Stimulated activated CD8-positive, alpha-beta memory T cell treated with anti-CD3 and anti-CD28 coated beads, Interleukin-15, amount 100 ng/mL, for 1 hour (primary cell): ENCODE data around the gene PLK5.
"Not testable (repeated sequence)": the region's sequence is repeated elsewhere in the genome, so short reads cannot be mapped to it uniquely, and the experiment has no call there.

ENCODE experiments used
- DNase-seq: peaks from one replicate; pipeline ENCODE4 v3.0.0-alpha.2; 2020; ENCODE audit warnings: low read depth

The PLK5 gene

DNA sequence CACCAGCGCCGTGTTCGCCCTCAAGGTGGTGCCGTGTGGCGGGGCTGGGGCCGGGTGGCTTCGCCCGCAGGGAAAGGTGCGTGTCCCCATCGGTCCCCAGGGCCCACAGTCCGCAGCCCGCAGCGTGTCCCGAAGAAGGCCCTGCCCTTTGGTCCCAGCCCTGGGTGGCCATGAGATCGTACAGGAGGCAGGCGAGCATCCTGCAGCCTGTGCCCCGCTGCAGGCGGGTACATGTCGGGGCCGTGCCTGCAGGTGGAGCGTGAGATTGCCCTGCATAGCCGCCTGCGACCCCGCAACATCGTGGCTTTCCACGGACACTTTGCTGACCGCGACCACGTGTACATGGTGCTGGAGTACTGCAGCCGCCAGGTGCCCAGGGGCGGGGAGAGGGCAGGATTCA, 1.5 kb downstream of the PLK5 start:
- DNase-seq = no peak

DNA sequence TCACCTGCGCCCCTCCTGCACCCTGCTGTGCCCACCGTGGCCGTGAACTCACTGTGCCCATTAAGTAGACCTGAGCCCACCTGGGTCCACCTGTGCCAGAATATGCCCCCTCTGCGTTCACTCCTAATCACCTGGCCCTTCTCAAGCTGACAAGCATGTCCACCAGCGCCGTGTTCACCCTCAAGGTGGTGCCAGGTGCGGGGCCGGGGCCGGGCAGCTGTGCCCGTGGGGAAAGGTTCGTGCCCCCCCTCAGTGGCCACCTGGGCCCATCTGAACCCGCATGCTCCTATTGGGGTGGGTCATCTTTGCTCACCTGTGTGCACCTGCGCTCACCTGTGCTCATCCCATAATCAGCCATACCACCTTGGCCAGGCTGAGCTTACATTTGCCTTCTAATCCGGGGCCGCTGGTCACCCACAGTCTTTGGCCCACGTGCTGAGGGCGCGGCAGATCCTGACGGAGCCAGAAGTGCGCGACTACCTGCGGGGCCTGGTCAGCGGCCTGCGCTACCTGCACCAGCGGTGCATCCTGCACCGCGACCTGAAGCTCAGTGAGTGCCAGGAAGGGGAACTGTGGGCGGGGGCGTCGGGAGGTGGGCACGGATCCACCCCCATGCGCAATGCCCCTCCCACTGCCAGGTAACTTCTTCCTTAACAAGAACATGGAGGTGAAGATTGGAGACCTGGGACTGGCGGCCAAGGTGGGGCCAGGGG, 2.3 kb downstream of the PLK5 start:
- no peak for DNase-seq

DNA sequence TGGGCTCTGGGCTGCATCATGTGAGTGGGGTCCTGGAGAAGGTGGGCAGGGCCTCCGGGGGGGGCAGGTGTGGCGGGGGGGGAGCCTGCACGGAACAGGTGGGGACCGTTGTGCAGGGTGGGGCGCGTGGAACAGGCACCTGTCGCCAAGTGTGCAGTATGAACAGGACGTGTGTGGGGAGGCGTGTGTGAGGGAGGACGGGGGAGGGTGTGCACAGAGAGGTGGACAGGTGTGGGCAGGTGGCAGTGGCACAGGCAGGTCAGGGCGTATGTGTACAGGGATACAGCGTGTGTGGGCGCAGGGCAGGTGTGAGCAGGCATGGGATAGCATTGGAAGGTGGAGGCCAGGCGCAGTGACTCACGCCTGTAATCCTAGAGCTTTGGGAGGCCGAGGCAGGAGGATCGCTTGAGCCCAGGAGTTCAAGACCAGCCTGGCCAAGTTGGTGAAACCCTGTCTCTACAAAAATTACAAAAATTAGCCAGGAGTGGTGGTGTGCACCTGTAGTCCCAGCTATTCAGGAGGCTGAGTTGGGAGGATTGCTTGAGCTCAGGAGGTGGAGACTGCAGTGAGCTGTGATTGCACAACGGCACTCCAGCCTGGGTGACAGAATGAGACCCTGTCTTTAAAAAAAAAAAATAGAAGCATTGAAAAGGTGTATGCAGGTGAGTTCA, 3.2 kb downstream of the PLK5 start:
- no peak for DNase-seq

DNA sequence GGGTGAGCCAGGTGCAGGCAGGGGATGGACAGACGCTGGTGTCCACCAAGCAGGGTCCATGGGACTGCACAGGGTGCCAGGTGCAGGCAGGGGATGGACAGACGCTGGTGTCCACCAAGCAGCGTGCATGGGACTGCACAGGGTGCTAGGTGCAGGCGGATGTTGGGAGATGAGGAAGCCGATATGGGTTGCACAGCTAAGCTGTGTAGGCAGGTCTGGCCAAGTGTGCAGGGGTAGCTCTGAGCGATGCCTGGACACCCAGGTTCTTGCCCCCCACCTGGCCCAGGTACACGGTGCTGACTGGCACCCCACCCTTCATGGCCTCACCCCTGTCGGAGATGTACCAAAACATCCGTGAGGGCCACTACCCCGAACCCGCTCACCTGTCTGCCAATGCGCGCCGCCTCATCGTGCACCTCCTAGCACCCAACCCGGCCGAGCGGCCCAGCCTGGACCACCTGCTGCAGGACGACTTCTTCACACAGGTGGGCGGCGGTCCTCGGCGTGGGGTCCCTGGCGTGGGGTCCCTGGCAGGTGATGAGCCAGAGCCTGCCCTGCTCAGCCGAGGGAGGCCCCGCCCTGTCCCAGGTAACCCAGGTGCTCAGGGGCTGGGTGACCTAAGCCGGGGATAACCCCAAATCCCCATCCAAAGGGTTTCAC, 3.9 kb downstream of the PLK5 start:
- no peak for DNase-seq

DNA sequence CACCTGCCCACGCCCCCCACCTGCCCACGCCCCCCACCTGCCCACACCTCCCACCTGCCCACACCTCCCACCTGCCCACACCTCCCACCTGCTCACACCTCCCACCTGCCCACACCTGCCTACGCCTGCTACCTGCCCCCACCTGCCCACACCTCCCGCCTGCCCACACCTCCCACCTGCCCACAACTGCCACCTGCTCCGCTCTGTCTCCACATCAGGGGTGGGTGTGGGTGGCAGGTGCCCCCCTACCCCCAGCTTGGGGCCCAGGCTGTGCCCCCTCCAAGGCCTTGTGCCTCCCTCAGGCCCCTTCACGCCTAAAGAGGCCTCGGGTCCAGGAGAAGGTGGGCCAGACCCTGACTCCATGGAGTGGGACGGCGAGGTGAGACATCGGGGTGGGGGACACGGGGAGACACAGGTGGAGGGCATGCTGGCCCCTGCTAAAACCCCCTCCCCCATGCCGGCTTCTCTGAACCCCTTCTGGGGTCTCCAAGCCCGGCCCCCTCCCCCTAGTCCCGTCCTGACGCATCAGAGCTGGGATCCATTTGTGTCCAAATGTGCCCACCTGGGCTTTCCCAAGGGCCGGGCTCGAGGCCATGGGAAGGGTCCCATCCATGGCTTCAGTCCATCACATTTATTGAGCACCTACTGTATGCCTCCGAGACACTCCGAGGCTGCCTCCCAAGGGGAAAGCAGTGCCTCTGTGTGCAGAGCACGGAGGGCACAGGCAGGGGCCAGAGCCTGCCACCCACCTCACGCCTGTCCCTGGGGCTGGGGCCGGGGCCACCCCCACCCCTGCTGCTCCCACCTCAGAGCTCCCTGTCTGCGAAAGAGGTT, 4.9 kb downstream of the PLK5 start:
- no peak for DNase-seq

DNA sequence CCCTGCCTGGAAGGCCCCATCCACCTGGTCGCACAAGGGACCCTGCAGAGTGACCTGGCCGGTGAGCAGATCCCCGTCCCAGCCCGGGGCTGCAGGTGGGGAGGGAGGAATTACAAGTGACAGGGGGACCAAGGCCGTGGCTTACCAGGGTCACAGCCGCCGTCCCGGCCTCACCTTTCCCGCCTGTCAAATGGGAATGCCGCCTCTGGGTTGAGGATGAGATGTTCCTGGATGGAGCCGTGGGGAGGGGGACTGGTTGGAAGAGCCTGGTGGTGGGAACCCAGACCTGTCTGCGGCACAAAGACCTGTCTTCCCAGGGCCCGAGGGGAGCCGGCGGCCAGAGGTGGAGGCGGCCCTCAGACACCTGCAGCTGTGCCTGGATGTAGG, 5.5 kb downstream of the PLK5 start:
- no peak for DNase-seq

DNA sequence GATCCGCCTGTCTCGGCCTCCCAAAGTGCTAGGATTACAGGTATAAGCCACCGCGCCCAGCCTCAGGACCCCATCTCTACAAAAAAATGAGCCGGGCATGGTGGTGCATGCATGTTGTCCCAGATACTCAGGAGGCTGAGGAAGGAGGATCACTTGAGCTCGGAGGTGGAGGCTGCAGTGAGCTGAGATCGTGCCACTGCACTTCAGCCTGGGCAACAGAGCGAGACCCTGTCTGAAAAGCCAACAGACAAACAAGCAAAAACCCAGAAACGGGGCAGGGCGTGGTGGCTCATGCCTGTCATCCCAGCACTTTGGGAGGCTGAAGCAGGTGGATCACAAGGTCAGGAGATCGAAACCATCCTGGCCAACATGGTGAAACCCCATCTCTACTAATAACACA, 7.0 kb downstream of the PLK5 start:
- DNase-seq = not testable (repeated sequence)

DNA sequence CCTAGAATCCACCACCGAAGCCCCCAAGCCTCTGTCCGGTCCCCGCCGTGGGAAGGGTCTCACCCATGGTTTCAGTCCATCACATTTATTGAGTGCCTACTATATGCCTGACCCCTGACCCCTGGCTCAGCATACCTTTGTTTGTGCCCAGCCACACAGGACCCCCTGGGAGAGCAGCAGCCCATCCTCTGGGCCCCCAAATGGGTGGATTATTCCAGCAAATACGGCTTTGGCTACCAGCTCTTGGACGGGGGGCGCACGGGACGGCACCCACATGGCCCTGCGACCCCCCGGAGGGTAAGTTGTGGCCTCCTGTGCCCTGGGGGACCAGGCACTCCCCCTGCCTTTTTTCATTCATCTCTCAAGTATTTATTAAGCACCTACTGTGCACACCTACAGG, 7.7 kb downstream of the PLK5 start:
- no peak for DNase-seq

DNA sequence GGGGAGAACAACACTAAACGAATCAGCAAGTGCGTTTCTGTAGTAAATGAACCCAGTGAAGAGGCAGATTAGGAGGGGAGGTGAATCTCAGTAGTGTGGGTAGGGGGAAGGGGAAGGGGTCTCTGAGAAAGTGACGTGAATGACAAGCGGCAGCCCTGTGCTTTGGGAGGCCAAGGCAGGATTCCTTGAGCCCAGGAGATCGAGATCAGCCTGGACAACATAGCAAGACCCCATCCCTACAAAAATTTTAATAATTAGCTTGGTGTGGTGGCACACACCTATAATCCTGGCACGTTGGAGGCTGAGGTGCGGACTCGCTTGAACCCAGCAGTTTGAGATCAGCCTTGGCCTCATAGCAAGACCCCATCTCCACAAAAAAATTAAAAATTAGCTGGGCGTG, 8.1 kb downstream of the PLK5 start:
- DNase-seq = no peak

DNA sequence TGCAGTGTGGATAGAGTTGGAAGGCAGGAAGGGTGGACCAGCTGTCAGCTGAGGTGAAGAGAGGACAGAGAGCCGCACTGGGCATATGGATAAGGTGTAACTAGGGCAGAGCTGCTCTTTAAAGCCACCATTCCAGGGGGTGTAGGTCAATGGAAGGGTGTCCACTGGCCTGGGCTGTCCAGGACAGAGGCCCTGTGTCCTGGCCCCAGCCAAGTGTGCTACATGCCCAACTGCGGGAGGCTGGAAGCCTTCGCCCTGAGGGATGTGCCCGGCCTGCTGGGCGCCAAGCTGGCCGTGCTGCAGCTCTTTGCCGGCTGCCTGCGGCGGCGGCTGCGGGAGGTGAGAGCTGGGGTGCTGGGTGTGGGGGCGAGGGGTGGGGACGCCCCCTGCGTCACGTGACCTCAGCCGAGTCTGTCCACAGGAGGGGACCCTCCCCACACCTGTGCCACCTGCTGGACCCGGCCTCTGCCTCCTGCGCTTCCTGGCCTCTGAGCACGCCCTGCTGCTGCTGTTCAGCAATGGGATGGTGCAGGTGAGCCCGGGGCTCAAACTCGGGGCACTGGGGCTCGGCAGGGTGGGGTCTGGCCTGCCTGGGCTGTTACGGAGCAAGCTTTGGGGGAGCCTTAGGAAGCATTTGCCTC, 9.8 kb downstream of the PLK5 start:
- DNase-seq = no peak

DNA sequence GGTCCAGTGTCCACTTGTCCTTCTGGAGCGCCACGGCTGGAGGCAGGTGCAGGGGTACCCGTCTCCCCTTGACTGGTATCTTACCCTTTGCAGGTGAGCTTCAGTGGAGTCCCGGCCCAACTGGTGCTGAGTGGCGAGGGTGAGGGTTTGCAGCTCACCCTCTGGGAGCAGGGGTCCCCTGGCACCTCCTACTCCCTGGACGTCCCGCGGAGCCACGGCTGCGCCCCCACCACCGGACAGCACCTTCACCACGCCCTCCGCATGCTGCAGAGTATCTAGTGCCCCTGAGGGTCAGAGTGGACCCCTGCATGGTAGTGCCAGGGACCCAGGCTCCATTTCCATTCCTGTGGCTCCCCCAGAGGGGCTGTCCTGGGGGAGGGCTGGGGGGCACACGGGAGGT, 11.1 kb downstream of the PLK5 start:
- no peak for DNase-seq

DNA sequence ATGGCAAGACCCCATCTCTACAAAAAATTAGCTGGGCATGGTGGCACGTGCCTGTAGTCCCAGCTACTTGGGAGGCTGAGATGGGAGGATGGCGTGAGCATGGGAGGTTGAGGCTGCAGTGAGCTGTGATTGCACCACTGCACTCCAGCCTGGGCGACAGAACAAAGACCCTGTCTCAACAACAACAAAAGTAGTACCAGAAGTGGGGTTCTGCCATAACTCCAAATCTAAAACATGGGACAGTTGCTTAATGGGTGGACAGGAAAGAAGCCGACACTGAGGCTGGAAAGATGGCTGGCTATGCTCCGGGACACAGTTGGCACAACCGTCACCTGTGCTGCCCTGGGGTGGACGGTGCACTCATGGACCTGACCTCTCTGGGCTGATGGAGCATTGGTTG, 11.8 kb downstream of the PLK5 start:
- DNase-seq = not testable (repeated sequence)

DNA sequence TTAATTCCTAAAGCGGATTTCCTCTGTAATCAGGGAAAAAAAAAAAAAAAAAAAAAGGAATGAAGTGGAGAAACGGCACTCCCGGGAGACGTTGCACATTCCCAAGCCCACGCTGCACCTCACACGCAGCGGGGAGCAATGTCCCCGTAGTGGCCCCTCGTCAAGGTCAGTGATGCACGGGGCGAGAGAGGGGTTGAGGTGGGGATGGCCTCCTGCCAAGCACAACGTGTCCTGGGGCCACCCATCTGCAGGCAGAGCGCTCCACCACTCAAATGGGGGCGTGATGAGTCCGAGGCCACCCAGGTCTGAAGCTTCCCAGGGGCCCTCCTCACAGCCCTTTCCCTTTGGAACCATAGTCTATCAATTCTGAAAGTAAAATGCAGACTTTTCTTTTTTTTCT, 15.1 kb downstream of the PLK5 start:
- no peak for DNase-seq

DNA sequence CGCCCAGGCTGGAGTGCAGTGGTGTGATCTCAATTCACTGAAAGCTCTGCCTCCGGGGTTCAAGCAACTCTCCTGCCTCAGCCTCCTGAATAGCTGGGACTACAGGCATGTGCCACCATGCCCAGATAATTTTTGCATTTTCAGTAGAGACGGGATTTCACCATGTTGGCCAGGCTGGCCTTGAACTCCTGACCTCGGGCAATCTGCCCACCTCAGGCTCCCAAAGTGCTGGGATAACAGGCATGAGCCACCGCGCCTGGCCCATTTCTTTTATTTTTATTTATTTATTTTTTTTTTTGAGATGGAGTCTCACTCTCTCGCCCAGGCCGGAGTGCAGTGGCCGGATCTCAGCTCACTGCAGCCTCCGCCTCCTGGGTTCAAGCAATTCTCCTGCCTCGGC, 15.9 kb downstream of the PLK5 start:
- not testable (repeated sequence) for DNase-seq

DNA sequence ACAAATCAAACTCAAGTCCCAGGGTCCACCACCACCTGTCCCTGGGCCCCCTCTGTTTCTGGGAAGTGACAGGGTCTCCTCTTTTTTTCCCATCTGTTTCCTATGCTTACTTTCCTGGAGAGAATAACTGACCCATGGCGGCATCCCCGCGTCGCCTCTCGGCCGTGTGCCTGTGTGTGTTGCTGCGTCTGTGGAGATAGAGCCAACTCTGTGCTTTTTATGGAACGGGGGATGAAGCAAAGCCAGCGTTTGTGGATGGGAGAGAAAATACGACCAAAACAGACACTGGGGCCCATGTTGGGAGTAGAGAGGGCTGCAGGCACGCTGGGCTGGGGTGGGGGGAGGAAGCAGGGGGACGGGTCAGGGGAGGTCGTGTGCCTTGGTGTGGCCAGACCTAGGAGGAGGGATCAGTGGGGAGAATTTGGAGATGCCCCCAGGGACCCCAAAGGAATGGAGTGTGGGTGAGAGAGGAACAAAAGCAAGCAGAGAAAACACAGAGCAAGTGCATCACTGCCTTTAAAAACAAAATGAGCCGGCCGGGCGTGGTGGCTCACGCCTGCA, 16.6 kb downstream of the PLK5 start:
- no peak for DNase-seq

DNA sequence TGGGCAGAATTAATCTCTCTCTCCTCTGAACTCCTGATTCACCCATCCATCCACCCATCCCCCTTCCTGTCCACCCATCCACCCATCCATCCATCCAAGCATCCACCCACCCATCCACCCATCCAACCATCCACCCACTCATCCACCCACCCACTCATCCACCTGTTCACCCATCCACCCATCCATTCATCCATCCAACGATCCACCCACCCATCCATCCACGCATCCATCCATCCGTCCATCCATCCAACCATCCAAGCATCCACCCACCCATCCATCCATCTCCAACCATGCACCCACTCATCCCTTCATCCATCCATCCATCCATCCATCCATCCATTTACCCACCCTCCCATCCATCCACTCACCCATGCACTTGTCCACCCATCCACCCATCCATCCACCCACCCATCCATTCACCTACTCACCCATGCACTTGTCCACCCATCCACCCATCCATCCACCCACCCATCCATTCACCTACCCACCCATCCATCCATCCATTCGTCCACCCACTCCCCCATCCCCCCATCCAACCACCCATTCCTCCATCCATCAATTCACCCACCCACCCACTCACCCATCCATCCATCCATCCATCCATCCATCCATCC, 25.6 kb downstream of the PLK5 start:
- DNase-seq = no peak

DNA sequence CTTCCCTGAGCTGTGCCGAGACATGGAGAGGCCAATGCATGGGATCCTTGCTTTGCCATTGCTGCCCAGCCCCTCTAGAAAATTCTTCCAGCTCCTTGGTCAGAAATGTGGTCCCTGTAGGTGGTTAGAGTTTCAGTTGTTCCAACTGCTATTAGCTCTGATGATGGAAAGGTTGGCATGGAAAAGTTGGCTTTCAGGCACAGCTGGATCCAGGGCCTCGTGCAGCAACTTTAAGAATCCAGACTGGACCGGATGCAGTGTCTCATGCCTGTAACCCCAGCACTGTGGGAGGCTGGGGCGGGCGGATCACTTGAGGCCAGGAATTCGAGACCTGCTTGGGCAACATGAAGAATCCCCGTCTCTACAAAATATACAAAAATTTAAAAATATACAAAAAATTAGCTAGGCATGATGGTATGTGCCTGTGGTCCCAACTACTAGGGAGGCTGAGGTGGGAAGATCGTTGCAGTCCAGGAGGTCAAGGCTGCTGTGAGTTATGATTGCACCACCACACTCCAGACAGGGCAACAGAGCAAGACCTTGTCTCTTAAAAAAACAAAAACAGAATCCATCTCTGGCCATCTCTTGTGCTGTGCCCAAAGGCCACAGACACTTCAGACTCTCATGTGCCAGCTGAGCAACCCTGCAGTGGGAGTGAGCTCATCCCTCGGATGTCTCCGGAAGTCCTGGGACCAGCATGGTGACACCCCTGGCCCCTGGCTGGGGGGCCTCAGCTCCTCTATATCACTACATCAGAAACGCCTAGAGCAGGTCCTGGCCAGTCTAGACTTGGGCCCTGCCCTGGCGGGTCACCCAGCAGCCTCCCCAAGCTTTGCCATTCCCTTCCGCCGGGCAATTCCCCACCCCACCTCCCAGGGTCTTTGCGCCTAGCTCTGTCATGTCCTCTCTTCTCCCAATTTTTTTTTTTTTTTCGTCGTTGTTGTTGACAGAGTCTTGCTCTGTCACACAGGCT, 27.5 kb downstream of the PLK5 start:
- no peak for DNase-seq

DNA sequence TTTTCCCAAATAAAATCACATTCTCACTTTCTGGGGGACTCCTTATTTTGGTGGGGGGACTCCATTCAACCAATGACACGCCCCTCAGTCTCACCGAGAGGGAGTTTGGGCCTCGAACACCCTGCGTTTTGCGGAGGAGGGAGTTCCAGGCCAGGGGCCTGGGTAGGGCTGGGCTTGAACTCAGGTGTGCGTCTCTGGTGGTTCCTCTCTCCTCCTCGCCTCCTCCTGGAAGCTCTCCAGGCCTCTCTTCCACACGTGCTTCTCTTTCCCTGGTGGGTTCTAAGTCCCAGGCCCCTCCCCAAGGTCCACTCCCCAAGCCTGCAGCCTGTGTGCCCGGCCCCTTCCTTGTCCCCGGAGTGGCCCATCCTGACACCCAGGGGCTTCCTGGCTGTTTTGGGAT, 29.5 kb downstream of the PLK5 start:
- no peak for DNase-seq

DNA sequence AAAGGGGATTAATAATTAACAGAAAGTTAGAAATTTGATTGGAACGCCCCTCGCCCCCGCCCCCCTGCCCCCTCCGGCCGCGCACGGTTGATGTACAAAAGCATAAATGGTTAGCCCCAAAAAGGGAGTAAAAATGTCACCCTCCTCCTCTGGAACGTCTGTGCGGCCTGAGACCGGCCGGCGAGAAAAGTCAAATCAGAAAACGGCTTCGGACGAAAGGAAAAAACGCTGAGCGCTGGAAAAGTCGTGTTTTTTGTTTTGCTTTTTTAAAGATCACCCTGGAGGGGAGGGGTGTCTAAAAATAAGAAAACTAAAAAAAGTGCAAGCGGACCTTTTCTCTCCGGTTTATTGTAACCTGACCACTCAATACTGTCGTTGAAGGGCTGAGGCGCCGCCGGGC, 31.1 kb downstream of the PLK5 start:
- no peak for DNase-seq
